Right lobe of liver (tissue), 4 donors: ENCODE data around the gene FSTL4.

Experiments used
- CTCF ChIP-seq, 4 donors: fragments of 200-600 bp in 3 of 4; fragments of 450-650 bp in 1 of 4; IDR thresholded peaks; one replicate each; pipeline versions ENCODE4 v1.5.1 to v1.8.0; 2016 to 2022; ENCODE audit warnings: antibody characterized with exemption in 4 of 4, mild to moderate bottlenecking in 2 of 4
- POLR2A ChIP-seq: fragments of 450-650 bp; IDR thresholded peaks from one replicate; pipeline ENCODE4 v1.6.1; 2017; ENCODE audit warnings: antibody characterized with exemption, mild to moderate bottlenecking
- donor health status: DM: no; HTN: no; CAD: no.
- donor health status: DM: no; HTN: no; CAD: no.
- donor health status: DM: no; HTN: yes; CAD: no.

GRCh38 chr5:133466556-133467334, 145.6 kb downstream of the FSTL4 start:
- TF ChIP-seq POLR2A (no peak), CTCF (IDR thresholded peaks at IDR 0.05) (no peak)
